ENCODE measurements around the gene MRPS34. TPM values are rescaled to one million over a fixed set of nuclear protein-coding genes. Genes with fewer than 3 reads are reported as not detected.
A peak's percentile ranks its signal among the peaks of the same experiment; 100 is the strongest.

MRPS34 gene
- total and polyA plus RNA-seq, 10 of the 15 experiments (the other 5 are each of a cell fraction or from before 2014, with no cell fraction given), result 3.6 to 285 (median 147) TPM

GRCh38 chr16:1770328-1771187, 2.4 kb downstream of the MRPS34 start:
- peak overlapping the region; percentile 100 for H3K4me3 ChIP-seq
- in situ Hi-C loops (cut with MboI), result loop anchor here (5.0 kb wide), 1 partner anchor 58 kb away; no protein-coding TSS in a partner anchor
- peak overlapping the region; percentile 86 for H3K4me2 ChIP-seq (ENCODE audit: control insufficient read depth, insufficient read depth)
- POLR2A ChIA-PET, result interaction anchor here (5.8 kb wide), 1 partner anchor 12 kb away, joined by 39 read pairs; the partner anchor contains the start of genes NUBP2 and SPSB3
- ATAC-seq, result peak; percentile 38
- intact Hi-C loops (cut with micrococcal nuclease; ENCODE audit: unreplicated experiment), result loop anchor here (5.0 kb wide), 1 partner anchor 63 kb away; the partner anchor contains the start of gene MAPK8IP3
- H3K27ac ChIP-seq (ENCODE audit: control insufficient read depth, insufficient read depth), result peak overlapping the region; percentile 69
- CTCF ChIA-PET, result no interaction called here
- DNase-seq (ENCODE audit: low read depth, low spot score), result no peak
- SMC1A ChIA-PET (ENCODE audit: uncharacterized antibody, unreplicated experiment), result interaction anchor here (0.6 to 1.0 kb wide), 2 partner anchors 49 to 274 kb away, joined by 3 read pairs; no protein-coding TSS in a partner anchor
- H4K20me1 ChIP-seq (ENCODE audit: control insufficient read depth, insufficient read depth), result no peaks in the 10 kb centered on the region
- RAD21 ChIA-PET (ENCODE audit: unreplicated experiment), result interaction anchor here (3.1 kb wide), 1 partner anchor 12 kb away, joined by 22 read pairs; the partner anchor contains the start of genes NUBP2 and SPSB3
- H3K27me3 ChIP-seq (replicated peaks in 1 of 2; ENCODE audit: control insufficient read depth in 2 of 2, insufficient read depth in 2 of 2, low read length in 1 of 2), result no peaks in the 10 kb centered on the region
- peaks cover 15% of the 10 kb centered on the region for H3K4me1 ChIP-seq (ENCODE audit: control insufficient read depth, insufficient read depth, low read length)
- H3K36me3 ChIP-seq (ENCODE audit: control insufficient read depth in 2 of 2, insufficient read depth in 2 of 2, low read length in 1 of 2), result peaks cover 0 to 21% of the 10 kb centered on the region in 2 experiments; a peak in 3 of 4 replicates
- H3K9ac ChIP-seq (ENCODE audit: control insufficient read depth, insufficient read depth, low read length), result peak overlapping the region; percentile 76
- no peak for FAIRE-seq
- no peak overlapping the region for H2AFZ ChIP-seq (ENCODE audit: control insufficient read depth, low read depth, low read length)
- BruUV-seq (replicated peaks), result TSS peak; percentile 49
- H3K9me3 ChIP-seq (replicated peaks; ENCODE audit: control insufficient read depth, insufficient read depth, low read length), result no peaks in the 10 kb centered on the region
- peaks cover 43% of the 10 kb centered on the region for H3K79me2 ChIP-seq (ENCODE audit: control insufficient read depth, insufficient read depth, low read length)
- WGBS (ENCODE audit: insufficient coverage, insufficient replicate concordance, low lambda C conversion rate, missing lambda C conversion rate), result 17% methylated on average over 59 of the region's 81 CpGs
- no peak for TF ChIP-seq SIN3A (IDR thresholded peaks at IDR 0.05; ENCODE audit: low read depth, low read length)
- no peak for TF ChIP-seq CUX1 (IDR thresholded peaks at IDR 0.05; ENCODE audit: insufficient replicate concordance, low read depth, low read length)
- peak; percentile 74 for TF ChIP-seq POLR2A (IDR thresholded peaks at IDR 0.05; ENCODE audit: low read depth, low read length)
- TF ChIP-seq BRCA1 (IDR thresholded peaks at IDR 0.05; ENCODE audit: low read depth, low read length), result no peak
- TF ChIP-seq SUPT20H (IDR thresholded peaks at IDR 0.05; ENCODE audit: borderline replicate concordance, control insufficient read depth, low read depth, low read length), result no peak
- TF ChIP-seq CHD1 (IDR thresholded peaks at IDR 0.05; ENCODE audit: low read depth, low read length), result no peak
- no peak for TF ChIP-seq CBX5 (IDR thresholded peaks at IDR 0.05; ENCODE audit: low read depth)
- peak; percentile 72 for TF ChIP-seq POLR2AphosphoS2 (IDR thresholded peaks at IDR 0.05; ENCODE audit: low read depth, low read length)
- no peak for TF ChIP-seq BCLAF1 (IDR thresholded peaks at IDR 0.05)
- no peak for TF ChIP-seq SREBF2 (IDR thresholded peaks at IDR 0.05; ENCODE audit: low read length)
- no peak for TF ChIP-seq CEBPZ (IDR thresholded peaks at IDR 0.05; ENCODE audit: low read depth, low read length)

Measured in GM12878 (cell line).